HL-60/S4 treated with phorbol 12-myristate 13-acetate at 8.2 ng/mL for 4 days and 3 days (cell line): ENCODE results near the gene TNRC18.

Experiments used
- in situ Hi-C: fragments of 300-500 bp; cut with MboI; formaldehyde crosslinking; loops from 2 replicates; pipeline ENCODE4 v1.15.0; 2022; ENCODE audit warnings: low sequenced_read_pairs

Gene TNRC18

GRCh38 chr7:5429857-5430611 lies 6.4 kb upstream of the TNRC18 start:
- in situ Hi-C loops: no loop called here

DNA sequence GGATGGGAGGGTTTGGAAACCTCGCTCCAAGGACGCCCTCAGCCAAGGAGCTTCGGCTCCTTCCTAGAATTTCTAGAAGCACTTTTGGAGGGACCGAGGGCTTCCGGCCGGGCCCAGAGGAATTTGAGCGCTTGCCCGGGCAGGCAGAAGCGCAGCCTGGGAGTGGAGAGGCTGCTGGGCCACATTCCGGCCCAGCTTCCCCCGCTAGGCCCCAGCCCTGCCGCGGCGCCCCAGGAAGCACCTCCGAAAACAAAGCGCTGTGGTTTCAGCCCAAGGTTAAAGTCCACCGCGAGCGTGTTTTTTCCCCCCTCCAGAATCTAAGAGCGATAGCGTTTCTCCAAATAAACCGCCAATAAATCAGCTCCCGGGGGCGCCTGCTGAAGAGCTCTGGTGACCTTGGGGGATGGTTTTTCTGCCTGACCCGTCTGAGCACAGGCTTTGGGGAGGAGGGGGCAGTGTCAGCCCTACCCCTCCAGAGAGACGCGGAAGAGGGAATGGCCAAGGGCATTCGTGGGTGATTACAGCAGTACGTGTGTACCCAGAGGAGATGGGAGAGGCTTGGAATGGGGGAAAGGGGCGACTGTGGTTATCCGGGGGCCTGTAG lies 5.7 kb upstream of the TNRC18 start:
- in situ Hi-C loops: no loop called here

GRCh38 chr7:5428478-5429252 lies 5.0 kb upstream of the TNRC18 start:
- in situ Hi-C loops: no loop called here

DNA sequence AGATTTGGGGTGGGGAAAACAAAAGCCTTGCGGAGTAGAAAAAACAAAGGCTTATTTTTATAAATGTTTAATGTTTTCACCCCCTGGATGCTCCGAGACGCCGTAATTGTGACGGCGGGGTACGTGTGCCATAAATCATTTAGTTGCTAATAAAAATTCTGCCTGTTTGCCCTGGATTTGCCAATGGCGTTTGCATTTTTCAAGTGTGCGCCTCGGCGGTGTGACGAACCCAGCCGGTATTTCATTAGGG lies 2.5 kb upstream of the TNRC18 start:
- in situ Hi-C loops: no loop called here

GRCh38 chr7:5425507-5426225 lies 2.0 kb upstream of the TNRC18 start:
- in situ Hi-C loops: no loop called here

GRCh38 chr7:5424749-5425506 lies 1.3 kb upstream of the TNRC18 start:
- in situ Hi-C loops: no loop called here

DNA sequence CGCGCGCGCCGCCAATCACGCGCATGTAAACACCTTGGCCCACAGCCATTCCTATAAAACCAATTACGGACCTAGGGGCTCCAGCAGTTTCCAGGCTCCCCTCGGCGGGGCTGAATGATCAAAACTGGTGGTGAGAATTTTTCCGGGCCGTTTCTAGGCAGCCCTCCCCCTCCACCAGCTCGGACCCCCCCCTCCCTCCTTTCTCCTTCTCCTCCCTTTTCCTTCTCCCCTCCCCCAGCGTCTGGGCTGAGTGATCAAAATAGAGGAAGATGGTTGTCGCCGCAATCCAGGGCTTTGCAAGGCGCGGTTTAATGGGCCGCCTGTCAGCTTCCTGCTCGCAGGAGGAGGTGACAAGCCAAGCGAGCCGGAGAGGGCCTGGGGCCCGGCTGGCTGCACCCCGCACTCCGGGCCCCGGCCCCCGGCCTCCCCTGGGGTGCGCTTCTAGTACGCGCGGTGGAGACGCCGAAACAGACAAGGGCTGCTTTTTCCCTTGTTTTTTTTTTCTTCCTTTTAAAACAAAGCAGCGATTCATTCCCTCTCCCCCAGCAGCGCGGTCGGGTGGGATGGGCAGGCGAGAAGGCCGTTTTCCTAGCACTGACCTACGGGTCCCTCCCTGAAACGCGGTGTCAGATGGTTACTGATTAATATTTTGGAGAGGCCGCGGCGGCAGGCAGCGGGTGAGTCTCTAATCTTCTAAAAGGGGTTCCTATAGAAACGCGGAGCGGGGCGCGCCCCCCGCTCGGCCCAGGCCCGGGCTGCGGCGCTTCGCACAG lies 528 bp upstream of the TNRC18 start:
- in situ Hi-C loops: no loop called here

DNA sequence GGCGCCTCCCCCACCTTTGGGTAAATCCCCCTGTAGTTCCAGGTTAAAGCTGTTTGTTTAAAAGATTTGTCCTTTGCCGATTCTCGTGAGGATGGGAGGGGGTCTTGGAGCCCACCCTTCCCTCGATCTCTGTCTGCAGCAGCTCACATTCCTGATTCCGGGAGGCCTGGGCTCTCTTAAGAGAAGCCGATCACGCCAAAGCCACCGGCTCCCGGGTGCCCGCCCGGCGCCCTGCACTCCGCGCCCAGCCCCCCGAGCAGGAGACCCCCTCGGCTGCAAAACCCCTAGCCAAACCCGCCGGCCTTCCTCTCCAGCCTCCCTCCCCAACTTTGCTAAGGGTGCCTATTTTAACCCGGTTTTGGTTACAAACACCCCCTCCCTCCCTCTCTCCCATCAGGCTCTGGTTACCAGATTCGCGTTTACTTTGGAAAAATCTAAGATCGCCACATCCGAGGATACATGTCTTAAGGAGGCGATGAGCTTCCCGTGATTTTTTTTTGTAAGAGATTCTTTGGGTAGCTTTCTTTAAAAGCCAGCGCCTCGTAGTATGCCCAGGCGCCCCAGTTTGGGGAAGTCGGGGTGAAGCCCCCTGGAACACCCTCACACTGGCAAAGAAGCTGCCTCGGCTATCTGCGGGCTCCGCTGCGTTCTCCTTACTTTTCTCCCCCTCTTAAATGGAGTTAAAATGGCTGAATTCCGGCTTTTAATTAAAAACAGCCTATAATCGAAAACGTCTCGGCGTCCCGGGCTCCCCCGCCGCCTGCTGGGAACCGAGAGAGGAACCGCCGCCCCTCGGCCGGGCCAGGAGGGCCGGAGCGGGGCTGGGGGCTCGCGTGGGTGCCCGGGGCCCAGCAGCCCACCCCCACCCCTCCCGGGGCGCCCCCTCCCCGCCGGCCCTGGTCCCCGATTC lies 983 bp downstream of the TNRC18 start:
- in situ Hi-C loops: no loop called here

GRCh38 chr7:5421714-5422395 lies 1.8 kb downstream of the TNRC18 start:
- in situ Hi-C loops: no loop called here

GRCh38 chr7:5420881-5421713 lies 2.5 kb downstream of the TNRC18 start:
- in situ Hi-C loops: no loop called here

DNA sequence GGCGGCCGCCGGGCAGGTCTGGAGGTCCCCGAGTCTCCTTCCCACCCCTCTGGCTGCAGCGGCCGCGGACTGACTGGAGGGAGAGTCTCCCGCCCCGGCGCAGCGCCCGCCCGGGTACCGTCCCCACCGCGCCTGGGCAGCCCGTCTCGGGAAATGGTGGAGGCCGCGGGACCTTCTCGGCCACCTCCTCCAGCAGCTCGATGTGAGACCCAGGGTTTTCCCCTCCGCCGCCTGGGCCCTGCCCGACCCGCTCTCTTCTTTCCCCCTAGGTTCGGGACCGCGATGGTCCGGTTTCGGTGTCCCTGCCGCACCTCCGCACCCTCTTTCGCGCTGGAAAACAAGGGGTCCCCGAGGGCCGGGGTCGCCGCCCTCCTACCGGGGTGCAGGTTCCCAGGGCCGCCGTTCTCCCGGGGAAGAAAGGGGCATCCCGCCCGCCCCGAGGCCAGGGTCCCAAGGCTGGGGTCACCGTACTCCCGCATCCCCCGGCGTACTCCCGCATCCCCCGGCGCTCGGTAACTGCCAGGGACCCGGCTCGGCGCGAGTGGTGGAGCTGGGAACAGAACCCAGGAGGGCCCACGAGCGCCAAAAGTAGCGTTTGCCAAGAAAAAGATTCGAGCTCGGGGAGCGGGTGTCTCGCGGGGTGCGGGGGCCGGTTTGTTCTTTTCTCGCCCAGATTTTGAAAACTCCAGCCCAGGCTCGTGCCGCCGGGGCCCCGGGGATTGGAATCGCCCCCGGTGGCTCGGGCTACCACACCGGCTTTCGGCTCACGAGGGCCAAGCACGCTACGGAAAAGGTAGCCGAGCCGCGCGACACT lies 3.4 kb downstream of the TNRC18 start:
- in situ Hi-C loops: no loop called here

DNA sequence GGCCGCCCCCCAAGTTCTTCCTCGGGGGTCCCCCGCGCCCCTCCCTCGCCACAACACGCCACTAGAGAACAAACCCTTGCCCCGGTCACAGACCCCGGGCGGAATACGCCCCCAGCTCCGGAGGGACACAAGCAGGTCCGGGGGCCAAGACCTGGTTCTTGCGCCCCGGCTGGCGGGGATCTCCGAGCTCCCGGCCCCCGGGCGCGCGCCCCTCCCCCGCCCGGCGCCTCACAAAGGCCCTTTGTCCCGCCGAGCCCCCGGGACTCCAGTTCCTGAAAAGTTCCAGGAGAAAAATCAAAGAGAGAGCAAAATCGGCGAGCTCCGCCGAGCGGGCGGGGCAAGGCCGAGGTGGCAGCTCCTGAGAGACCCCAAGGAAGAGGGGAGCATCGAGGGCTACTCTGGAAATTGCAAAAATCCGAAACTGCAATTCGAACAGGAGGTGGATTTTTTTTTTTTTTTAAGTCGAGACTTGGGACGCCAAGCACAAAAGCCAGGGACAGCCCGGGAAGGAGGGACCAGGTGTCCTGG lies 4.0 kb downstream of the TNRC18 start:
- in situ Hi-C loops: no loop called here

DNA sequence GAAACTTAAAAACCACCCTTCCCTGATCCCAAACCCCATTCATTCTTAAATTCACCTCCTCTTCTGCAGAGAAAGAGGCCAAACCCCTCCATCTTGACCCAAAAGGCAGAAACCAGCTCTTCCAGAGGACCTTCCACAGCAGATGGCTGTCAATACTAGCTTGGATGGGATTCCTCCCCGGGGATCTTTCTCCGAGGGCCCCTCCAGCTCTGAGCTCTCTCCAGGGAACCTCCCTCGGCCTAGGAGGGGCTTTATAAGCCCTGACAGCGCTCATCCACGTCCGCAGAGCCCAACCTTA lies 5.4 kb downstream of the TNRC18 start:
- in situ Hi-C loops: no loop called here

- in situ Hi-C loops: no loop called here
These were observed 6.2 kb downstream of the TNRC18 start for GRCh38 chr7:5417106-5418071.

GRCh38 chr7:5414916-5415315 lies 8.7 kb downstream of the TNRC18 start:
- in situ Hi-C loops: no loop called here

DNA sequence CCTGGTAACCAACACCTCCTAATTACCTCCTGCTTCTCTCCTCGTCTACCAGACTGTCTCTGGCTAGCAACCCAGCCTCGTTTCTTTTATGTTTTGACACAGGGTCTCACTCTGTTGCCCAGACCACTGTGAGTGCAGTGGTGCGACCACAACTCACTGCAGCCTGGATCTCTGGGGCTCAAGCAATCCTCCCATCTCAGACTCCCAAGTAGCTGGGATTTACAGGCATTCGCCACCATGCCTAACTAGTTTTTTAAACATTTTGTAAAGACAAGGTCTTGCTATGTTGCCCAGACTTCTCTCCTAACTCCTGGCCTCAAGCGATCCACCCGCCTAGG lies 10.2 kb downstream of the TNRC18 start:
- in situ Hi-C loops: no loop called here
